ENCODE results near the gene SLC3A2. TPM values are rescaled to one million over a fixed set of nuclear protein-coding genes. Genes with fewer than 3 reads are reported as not detected.

SLC3A2 gene
- total RNA-seq, 1 experiment from 2014 or later, result 290 TPM

DNA sequence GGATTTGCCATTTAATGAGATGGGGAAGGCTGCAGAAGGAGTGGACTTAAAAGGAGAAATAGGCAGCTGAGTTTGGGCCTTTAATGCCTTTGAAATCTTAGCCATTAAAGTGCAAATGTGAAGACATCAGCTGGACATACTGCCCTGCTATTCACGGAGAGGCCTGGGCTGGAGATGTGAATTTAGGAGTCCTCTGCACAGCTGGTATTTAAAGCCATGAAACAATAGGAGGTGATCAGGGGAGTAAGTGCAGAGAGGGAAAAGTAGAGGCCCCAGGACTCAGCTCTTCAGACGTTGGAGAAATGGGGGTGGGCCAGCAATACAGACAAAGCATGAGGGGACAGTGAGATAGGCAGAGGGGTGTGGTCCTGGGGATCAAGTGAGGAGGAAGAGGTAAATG, 16.6 kb downstream of the SLC3A2 start:
- Histone ChIP-seq H3K79me1 (ENCODE audit: insufficient read depth, low read depth, low read length, poor library complexity, severe bottlenecking) (no peaks in the 10 kb centered on the region), H4K91ac (ENCODE audit: insufficient read length, low read depth, low read length) (no peak overlapping the region), H4K5ac (ENCODE audit: insufficient read length, low read depth, low read length) (no peak overlapping the region), H3K4ac (ENCODE audit: low read depth, low read length) (no peak overlapping the region), H2BK12ac (ENCODE audit: insufficient read length, low read depth, low read length) (no peak overlapping the region), H3K23ac (ENCODE audit: insufficient read length, low read depth, low read length) (no peak overlapping the region), H2AK5ac (ENCODE audit: insufficient read length, low read length) (no peak overlapping the region), H3K23me2 (ENCODE audit: insufficient read length, low read depth, low read length, poor library complexity, severe bottlenecking) (no peaks in the 10 kb centered on the region), H2BK5ac (ENCODE audit: insufficient read length, low read length) (no peak overlapping the region), H3K14ac (ENCODE audit: insufficient read depth, low read length) (no peak overlapping the region), H3K56ac (ENCODE audit: insufficient read length, low read depth, low read length) (no peak overlapping the region), H3K4me1 (ENCODE audit: insufficient read depth, low read length) (peaks cover 3% of the 10 kb centered on the region; the same call in 1 of the 2 replicates), H3K4me2 (ENCODE audit: insufficient read depth, insufficient read length, low read length) (no peak overlapping the region), H2BK15ac (ENCODE audit: low read depth, low read length) (no peak overlapping the region), H3K79me2 (ENCODE audit: insufficient read depth, low read length) (no peaks in the 10 kb centered on the region), H2BK20ac (ENCODE audit: low read depth, low read length, poor library complexity, severe bottlenecking) (no peak overlapping the region), H3K18ac (ENCODE audit: insufficient read length, low read depth, low read length) (no peak overlapping the region), H4K8ac (replicated peaks; ENCODE audit: insufficient read length, low read depth, low read length) (no peak overlapping the region), H2AFZ (ENCODE audit: low read length) (no peak overlapping the region), H4K20me1 (ENCODE audit: control insufficient read depth, insufficient read depth, insufficient read length) (no peaks in the 10 kb centered on the region), H2BK120ac (ENCODE audit: low read depth, low read length, poor library complexity, severe bottlenecking) (no peak overlapping the region), H3K9me3 (ENCODE audit: control insufficient read depth, low read depth, low read length) (no peaks in the 10 kb centered on the region), H3T11ph (ENCODE audit: low read length) (no peak overlapping the region), H3K27ac (ENCODE audit: insufficient read length, low read depth, low read length) (no peak overlapping the region), H3K9ac (ENCODE audit: extremely low read depth, insufficient read length, low read length) (no peak overlapping the region), H3K27me3 (ENCODE audit: insufficient read depth, low read length) (no peaks in the 10 kb centered on the region)
- H3K36me3 Mint-ChIP-seq (ENCODE audit: insufficient read depth in 1 of 3, low read depth in 3 of 3), result no peaks in the 10 kb centered on the region; a peak in 1 of 7 replicates
- no peak overlapping the region for H3K4me3 Mint-ChIP-seq
- no peaks in the 10 kb centered on the region; a peak in 1 of 5 replicates for H3K9me3 Mint-ChIP-seq
- peaks cover 10 to 24% of the 10 kb centered on the region in 2 experiments for H3K4me1 Mint-ChIP-seq
- DNase-seq, result no peak
- WGBS (ENCODE audit: extremely low coverage, insufficient read length, low lambda C conversion rate), result no CpG with 5 or more reads among the region's 2 CpGs
- peaks cover 7% of the 10 kb centered on the region for H3K27me3 Mint-ChIP-seq (ENCODE audit: low read depth)
- H3K27ac Mint-ChIP-seq, result peak overlapping the region in 2 of 3 experiments; percentile 50 to 62; a peak in 3 of 7 replicates
- TF ChIP-seq, protein P1, sequence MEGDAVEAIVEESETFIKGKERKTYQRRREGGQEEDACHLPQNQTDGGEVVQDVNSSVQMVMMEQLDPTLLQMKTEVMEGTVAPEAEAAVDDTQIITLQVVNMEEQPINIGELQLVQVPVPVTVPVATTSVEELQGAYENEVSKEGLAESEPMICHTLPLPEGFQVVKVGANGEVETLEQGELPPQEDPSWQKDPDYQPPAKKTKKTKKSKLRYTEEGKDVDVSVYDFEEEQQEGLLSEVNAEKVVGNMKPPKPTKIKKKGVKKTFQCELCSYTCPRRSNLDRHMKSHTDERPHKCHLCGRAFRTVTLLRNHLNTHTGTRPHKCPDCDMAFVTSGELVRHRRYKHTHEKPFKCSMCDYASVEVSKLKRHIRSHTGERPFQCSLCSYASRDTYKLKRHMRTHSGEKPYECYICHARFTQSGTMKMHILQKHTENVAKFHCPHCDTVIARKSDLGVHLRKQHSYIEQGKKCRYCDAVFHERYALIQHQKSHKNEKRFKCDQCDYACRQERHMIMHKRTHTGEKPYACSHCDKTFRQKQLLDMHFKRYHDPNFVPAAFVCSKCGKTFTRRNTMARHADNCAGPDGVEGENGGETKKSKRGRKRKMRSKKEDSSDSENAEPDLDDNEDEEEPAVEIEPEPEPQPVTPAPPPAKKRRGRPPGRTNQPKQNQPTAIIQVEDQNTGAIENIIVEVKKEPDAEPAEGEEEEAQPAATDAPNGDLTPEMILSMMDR (conservative IDR thresholded peaks at IDR 0.05), result no peak

All from H9 (cell line).